HFFc6 (cell line): ENCODE measurements around the gene TSC1. TPM values are rescaled to one million over a fixed set of nuclear protein-coding genes. Genes with fewer than 3 reads are reported as not detected.
A peak's percentile ranks its signal among the peaks of the same experiment; 100 is the strongest.

Source experiments
- DNase-seq: peaks from one replicate; pipeline ENCODE4 v3.0.0-alpha.2; 2018
- H3K27ac Mint-ChIP-seq: 2 replicates; pipeline ENCODE4 v1.8.0; 2020; ENCODE audit warnings: mild to moderate bottlenecking, mixed read lengths
- H3K27me3 Mint-ChIP-seq: 2 replicates; pipeline ENCODE4 v1.8.0; 2021; ENCODE audit warnings: mild to moderate bottlenecking, moderate library complexity, mixed read lengths; ENCODE audit not compliant: insufficient read depth
- H3K36me3 Mint-ChIP-seq: 2 replicates; pipeline ENCODE4 v1.8.0; 2021; ENCODE audit warnings: low read depth, mixed read lengths
- H3K4me1 Mint-ChIP-seq: 2 replicates; pipeline ENCODE4 v1.8.0; 2020; ENCODE audit warnings: low read depth, mixed read lengths
- H3K4me3 Mint-ChIP-seq: 2 replicates; pipeline ENCODE4 v1.8.0; 2020; ENCODE audit warnings: mild to moderate bottlenecking, moderate library complexity, mixed read lengths
- H3K9me3 Mint-ChIP-seq: 2 replicates; pipeline ENCODE4 v1.8.0; 2020; ENCODE audit warnings: mild to moderate bottlenecking, mixed read lengths
- CTCF ChIP-seq: fragments of 200-600 bp; sonication (generic); IDR thresholded peaks from 2 replicates; pipeline ENCODE4 v1.5.0; 2021; ENCODE audit warnings: antibody characterized with exemption, mild to moderate bottlenecking
- total RNA-seq, 6 experiments: library from RNA; stranded (reverse); fragmentation: NEBNext Ultra II Directional; extraction: Animal tissue kit (Norgen Biotek cat#: 25700); gene quantifications; 2 replicates in 1 of 6; 3 replicates in 5 of 6; pipeline ENCODE4 v1.2.3, GENCODE V29; 2021

TSC1 gene
- total RNA-seq, 6 experiments from 2014 or later, result 36.0 to 39.7 (median 37.1) TPM

- H3K4me3 Mint-ChIP-seq, result no peak overlapping the region
- no peaks in the 10 kb centered on the region for H3K36me3 Mint-ChIP-seq
- no peak overlapping the region for H3K27ac Mint-ChIP-seq
- H3K9me3 Mint-ChIP-seq, result no peaks in the 10 kb centered on the region
- no peaks in the 10 kb centered on the region for H3K4me1 Mint-ChIP-seq
- peaks cover 54% of the 10 kb centered on the region for H3K27me3 Mint-ChIP-seq
- no peak for DNase-seq
- peak; percentile 42; the same call in 1 of the 2 replicates for TF ChIP-seq CTCF
Measured at GRCh38 chr9:132857616-132858342, 86.6 kb downstream of the TSC1 start.

GRCh38 chr9:132857031-132857430 is 87.4 kb downstream of the TSC1 start:
- Mint-ChIP-seq H3K27ac (no peak overlapping the region), H3K4me1 (no peaks in the 10 kb centered on the region), H3K27me3 (peaks cover 53% of the 10 kb centered on the region), H3K36me3 (no peaks in the 10 kb centered on the region), H3K9me3 (no peaks in the 10 kb centered on the region), H3K4me3 (no peak overlapping the region)
- no peak for TF ChIP-seq CTCF
- DNase-seq, result peak; percentile 24

- no peaks in the 10 kb centered on the region for H3K36me3 Mint-ChIP-seq
- no peak overlapping the region for H3K27ac Mint-ChIP-seq
- no peaks in the 10 kb centered on the region for H3K9me3 Mint-ChIP-seq
Measured at GRCh38 chr9:132855904-132856303, 88.5 kb downstream of the TSC1 start.

GRCh38 chr9:132854832-132855231 is 89.6 kb downstream of the TSC1 start:
- no peak overlapping the region for H3K4me3 Mint-ChIP-seq
- no peak overlapping the region for H3K27ac Mint-ChIP-seq
- no peak for TF ChIP-seq CTCF

More at GRCh38 chr9:132855904-132856303, 88.5 kb downstream of the TSC1 start:
- DNase-seq, result no peak
- H3K4me3 Mint-ChIP-seq, result no peak overlapping the region
- no peaks in the 10 kb centered on the region for H3K4me1 Mint-ChIP-seq
- TF ChIP-seq CTCF, result no peak
- peaks cover 49% of the 10 kb centered on the region for H3K27me3 Mint-ChIP-seq

GRCh38 chr9:132853482-132853881 is 90.9 kb downstream of the TSC1 start:
- H3K27me3 Mint-ChIP-seq, result peaks cover 31% of the 10 kb centered on the region
- no peaks in the 10 kb centered on the region for H3K9me3 Mint-ChIP-seq
- DNase-seq, result no peak
- H3K4me3 Mint-ChIP-seq, result no peak overlapping the region
- no peak overlapping the region for H3K27ac Mint-ChIP-seq
- no peaks in the 10 kb centered on the region for H3K4me1 Mint-ChIP-seq
- H3K36me3 Mint-ChIP-seq, result no peaks in the 10 kb centered on the region
- no peak for TF ChIP-seq CTCF

More at GRCh38 chr9:132854832-132855231, 89.6 kb downstream of the TSC1 start:
- Mint-ChIP-seq H3K4me1 (no peaks in the 10 kb centered on the region), H3K36me3 (no peaks in the 10 kb centered on the region), H3K27me3 (peaks cover 42% of the 10 kb centered on the region), H3K9me3 (no peaks in the 10 kb centered on the region)
- DNase-seq, result no peak
